ENCODE data around the gene HDLBP.

DNA sequence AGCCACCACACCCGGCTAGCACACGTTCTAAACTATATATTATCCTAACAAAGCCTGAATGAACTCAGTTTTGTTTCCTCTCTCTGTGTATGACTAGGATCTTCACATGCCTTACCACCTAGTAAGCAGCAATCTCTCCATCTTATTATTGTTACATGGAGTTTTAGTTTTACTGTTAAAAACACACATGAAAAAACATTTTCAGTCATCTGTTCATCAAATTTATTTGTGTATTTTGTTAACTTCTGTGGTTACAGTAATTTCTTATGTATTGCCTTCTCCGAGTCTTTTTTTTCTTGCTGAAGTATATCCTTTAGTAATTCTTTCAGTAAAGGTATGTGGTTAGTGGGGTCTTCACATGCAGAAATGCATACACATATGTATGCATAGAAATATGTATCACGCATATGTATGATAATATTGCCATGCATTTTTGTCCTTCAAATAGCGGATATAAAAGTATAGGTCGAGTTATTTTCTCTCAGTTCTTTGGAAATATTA lies 95.6 kb downstream of the HDLBP start:
- TF ChIP-seq CTCF (IDR thresholded peaks at IDR 0.05) (no peak), POLR2A (IDR thresholded peaks at IDR 0.05) (no peak)

Data from tibial nerve (tissue), 3 donors.